GM18511 (cell line): Measurements from ENCODE around the gene INTS11.
"Not testable (repeated sequence)": the region's sequence is repeated elsewhere in the genome, so short reads cannot be mapped to it uniquely, and the experiment has no call there.

ENCODE experiments used
- ATAC-seq: cut with Tn5 transposase; IDR thresholded peaks from one replicate; pipeline ENCODE4 v1.9.1; 2021; ENCODE audit warnings: mild to moderate bottlenecking, moderate library complexity; ENCODE audit not compliant: unreplicated experiment

Gene INTS11

DNA sequence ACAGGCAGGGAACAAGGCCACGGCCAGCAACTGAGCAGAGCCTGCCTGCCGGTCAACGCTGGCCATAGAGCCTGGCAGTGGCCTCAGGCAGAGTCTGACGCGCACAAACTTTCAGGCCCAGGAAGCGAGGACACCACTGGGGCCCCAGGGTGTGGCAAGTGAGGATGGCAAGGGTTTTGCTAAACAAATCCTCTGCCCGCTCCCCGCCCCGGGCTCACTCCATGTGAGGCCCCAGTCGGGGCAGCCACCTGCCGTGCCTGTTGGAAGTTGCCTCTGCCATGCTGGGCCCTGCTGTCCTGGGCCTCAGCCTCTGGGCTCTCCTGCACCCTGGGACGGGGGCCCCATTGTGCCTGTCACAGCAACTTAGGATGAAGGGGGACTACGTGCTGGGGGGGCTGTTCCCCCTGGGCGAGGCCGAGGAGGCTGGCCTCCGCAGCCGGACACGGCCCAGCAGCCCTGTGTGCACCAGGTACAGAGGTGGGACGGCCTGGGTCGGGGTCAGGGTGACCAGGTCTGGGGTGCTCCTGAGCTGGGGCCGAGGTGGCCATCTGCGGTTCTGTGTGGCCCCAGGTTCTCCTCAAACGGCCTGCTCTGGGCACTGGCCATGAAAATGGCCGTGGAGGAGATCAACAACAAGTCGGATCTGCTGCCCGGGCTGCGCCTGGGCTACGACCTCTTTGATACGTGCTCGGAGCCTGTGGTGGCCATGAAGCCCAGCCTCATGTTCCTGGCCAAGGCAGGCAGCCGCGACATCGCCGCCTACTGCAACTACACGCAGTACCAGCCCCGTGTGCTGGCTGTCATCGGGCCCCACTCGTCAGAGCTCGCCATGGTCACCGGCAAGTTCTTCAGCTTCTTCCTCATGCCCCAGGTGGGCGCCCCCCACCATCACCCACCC is 6.9 kb upstream of the INTS11 start, which contains the start of gene TAS1R3:
Gene TAS1R3, plus strand, starts transcription at position 213 of the 898 bp plus-strand sequence. Its CDS starts 66 bp downstream, at position 279.
- ATAC-seq: no peak

GRCh38 chr1:1330366-1331067 is 6.1 kb upstream of the INTS11 start:
- ATAC-seq: no peak

DNA sequence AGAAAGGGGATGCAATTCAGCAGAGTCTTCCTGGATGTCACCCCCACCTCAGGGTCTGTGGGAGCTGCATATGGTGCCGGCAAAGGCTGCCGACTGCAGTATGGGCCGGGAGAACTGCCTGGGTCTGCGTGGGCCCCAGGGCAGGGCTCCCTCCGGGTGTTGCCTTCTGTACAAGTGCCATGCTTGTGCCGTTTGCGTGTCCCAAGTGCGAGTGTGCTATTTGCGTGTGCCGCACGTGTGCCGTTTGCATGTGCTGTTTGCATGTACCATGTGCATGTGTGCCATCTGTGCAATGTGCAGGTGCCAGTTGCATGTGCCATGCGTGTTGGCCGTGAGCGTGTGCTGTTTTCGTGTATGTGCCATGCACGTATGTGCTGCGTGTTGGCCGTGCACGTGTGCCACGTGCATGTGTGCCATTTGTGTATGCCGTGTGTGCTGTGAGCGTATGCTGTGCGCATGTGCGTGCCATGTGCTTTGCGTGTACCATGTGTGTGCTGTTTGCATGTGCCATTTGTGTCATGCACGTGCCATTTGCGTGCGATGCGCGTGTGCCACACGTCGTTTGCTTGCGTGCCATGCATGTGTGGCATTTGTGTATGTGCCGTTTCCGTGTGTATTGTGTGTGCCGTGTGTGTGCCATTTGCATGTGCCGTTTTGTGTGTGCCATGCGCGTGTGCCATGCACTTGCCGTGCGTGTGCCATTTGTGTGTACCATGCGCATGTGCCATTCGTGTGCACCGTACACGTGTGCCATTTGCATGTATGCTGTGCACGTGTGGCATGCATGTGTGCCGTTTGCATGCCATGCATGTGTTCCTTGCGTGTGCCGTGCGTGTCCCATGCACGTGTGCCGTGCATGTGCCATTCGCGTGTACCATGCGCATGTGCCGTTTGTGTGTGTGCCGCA is 5.1 kb upstream of the INTS11 start:
- no peak for ATAC-seq

DNA sequence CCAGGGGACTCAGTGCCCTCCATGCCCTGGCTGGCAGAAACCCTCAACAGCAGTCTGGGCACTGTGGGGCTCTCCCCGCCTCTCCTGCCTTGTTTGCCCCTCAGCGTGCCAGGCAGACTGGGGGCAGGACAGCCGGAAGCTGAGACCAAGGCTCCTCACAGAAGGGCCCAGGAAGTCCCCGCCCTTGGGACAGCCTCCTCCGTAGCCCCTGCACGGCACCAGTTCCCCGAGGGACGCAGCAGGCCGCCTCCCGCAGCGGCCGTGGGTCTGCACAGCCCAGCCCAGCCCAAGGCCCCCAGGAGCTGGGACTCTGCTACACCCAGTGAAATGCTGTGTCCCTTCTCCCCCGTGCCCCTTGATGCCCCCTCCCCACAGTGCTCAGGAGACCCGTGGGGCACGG is 3.8 kb upstream of the INTS11 start:
- ATAC-seq: no peak

- ATAC-seq: no peak
Observed at GRCh38 chr1:1327291-1327690, 2.8 kb upstream of the INTS11 start.

DNA sequence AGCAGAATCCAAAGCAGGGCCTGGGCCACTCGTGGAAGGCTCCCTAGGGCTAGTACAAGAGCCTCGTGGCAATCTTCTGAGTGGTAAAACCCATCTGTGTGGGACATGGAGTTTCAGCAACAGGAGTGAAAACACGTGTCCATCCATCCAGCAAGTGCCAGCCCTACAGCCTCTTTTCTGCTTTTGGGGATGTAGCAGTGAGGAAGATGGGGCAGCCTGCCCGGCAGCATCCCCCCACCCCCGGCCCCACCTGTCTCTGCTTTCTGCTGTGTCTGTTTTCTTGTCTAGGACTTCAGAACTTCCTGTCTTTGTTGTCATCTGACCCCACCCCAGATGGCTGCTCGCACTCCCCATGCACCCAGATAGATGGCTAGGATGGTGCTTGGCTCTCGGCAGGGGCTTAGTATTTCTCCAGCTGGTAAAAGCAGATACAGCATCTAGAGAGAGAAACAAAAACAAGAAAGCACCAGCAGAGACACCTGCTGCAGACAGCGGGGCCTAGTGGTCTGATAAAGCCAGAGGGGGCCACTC is 1.7 kb upstream of the INTS11 start:
- ATAC-seq: no peak

DNA sequence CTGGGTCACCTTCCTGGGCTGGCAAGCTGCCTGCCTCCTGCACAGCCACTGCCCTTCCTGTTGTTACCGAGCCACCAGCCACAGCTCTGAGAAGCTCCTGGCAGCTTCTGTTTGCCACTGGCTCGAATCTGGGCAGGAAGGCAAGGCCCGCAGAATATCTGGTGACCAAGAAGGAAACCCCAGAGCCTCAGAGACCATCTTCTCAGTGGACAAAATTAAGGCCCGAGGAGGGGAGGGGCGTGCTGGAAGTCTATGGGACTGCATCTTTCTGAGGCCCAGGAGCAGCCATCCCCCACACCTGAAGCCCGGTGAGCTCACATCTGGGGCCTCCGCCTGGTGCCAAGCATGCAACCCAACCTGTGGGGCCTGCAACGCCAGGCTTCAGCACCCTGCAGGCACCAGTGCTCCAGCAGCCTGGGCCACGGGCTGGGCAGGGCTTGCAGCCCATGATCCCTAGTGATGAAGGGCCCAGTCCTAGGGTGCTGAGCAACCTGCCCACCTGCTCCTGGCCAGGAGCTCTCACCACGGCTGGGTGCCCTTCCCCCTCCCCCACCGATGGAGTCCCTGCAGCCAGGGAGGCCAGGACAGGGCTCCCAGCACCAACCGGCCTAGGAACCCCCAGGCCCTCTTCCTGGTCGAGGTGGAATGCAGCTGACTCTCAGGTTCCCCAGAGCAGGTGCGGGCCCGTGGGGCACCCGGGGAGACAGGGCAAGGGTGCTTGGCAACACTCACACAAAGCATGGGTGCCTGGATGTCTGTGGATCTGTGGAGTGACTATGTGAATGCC is 1.0 kb upstream of the INTS11 start:
- ATAC-seq: no peak

DNA sequence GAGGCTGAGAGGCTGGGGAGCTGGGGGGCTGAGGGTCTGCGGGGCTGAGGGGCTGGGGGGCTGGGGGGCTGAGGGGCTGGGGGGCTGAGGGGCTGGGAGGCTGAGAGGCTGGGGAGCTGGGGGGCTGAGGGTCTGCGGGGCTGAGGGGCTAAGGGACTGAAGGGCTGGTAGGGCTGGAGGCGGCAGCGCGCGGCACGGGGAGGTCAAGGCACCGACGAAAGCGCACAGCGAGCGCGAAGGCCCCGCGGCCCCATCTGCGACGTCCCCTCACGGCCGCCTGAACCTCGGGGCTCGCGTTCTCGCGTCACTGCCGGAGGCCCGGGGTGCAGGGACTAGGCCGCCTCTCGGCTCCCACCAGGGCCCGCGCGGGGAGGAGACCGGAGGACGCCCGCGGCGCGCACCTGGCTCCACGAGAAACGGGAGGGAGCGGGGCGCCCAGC is 356 bp downstream of the INTS11 start:
- ATAC-seq: peak; percentile 28

DNA sequence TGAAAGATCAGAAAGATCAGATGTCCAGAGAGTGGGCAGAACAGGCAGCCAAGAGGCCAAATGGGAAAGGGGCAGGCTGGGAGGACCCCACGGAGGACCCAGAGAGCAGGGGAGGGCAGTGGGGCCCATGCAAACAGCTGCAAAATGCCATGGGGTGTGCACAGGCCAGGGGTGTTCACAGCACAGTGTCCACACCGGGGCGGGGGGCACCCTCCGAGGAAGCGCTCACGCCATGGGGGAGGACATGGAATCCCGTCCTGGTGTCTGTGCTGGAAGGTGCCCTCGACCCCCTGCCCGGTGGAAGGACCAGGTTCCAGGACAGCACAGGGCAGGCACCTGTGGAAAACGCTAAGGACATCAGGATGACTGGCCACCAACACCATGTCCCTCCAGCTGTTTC is 1.5 kb downstream of the INTS11 start:
- no peak for ATAC-seq

DNA sequence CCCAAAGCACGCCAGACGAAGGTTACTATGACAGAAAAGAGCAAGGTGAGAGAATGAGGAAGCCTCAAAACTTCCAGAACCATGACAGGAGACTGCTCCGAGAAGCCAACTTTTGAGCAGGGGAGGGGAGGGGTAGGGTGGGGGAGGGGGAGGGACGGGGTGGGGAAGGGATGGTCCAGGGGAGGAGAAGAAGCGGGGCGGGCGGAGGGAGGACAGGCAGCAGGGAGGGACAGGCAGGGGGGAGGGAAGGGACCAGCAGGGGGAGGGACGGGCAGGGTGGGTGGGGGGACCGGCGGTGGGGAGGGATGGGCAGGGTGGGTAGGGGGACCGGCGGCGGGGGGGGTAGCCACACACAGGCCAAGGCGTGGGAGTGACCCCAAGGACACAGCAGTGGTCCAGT is 2.0 kb downstream of the INTS11 start:
- no peak for ATAC-seq

DNA sequence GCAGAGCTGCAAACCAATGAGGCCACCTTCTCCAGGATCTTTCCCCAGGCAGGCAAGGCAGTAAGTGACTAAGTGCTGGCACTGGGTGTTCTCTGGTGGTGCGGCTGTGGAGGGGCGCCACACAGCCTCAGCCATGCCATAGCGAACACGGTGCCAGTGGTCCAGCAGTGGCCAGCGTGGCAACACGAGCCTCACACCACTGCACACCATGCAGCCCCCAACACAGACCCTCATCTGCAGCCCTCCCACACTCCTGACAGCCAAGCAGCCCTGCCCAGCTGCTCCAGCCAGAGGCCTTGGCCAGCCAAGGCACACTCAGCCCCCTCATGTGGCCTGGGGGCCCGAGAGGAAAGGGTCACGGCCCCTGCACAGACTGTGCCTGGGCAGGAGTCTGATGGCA is 3.0 kb downstream of the INTS11 start:
- ATAC-seq: no peak

GRCh38 chr1:1320666-1321448 is 3.6 kb downstream of the INTS11 start:
- ATAC-seq: no peak

DNA sequence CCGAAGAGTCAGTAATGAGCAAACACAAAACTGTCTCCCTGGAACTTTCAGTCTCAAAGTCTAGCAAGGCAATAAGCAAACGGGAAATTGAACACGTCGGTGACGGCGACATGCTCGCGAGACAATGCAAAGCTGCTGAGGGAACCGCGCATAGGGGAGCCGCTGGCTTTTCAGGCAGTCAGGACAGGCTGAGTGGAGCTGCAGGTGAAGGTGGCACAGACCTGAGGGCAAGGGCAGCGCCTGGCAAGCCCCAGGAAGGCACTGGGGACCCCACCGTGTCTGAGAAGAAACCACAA is 4.9 kb downstream of the INTS11 start:
- no peak for ATAC-seq

GRCh38 chr1:1318777-1319645 is 5.4 kb downstream of the INTS11 start:
- no peak for ATAC-seq

- ATAC-seq: no peak
Observed at GRCh38 chr1:1318131-1318652, 6.3 kb downstream of the INTS11 start.

DNA sequence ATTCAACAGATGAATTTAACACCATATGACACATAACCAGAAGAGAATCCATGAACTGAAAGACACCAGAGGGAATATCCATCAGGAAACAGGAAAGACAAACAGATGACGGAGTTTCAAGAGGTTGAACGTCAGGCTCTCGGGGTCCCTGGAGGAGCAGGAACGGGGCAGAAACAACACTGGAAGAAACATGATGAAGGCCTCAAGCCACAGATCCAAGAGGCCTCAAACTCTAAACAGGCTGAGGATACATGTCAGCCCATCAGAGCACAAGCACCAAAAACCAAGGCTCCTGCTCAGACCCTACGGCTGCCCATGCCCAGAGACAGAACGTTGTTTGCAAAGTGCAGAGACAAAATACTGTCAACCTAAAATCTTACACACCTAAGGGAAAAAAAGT is 7.0 kb downstream of the INTS11 start:
- no peak for ATAC-seq

- ATAC-seq: not testable (repeated sequence)
Observed at GRCh38 chr1:1316199-1316598, 8.3 kb downstream of the INTS11 start.

- ATAC-seq: no peak
Observed at GRCh38 chr1:1315435-1315954, 9.0 kb downstream of the INTS11 start.
